DMS 273 (cell line): ENCODE measurements around the gene PRKN.

ENCODE experiments used
- DNase-seq: peaks from one replicate; lab custom pipeline; 2025; ENCODE audit not compliant: unreplicated experiment; lab: John Stamatoyannopoulos, UW

Gene PRKN

GRCh38 chr6:162467679-162468078 is 259.9 kb downstream of the PRKN start:
- no peak for DNase-seq

- no peak for DNase-seq
These were observed 264.0 kb downstream of the PRKN start for GRCh38 chr6:162463576-162463975.

- no peak for DNase-seq
These were observed 267.6 kb downstream of the PRKN start for GRCh38 chr6:162459985-162460384.

- DNase-seq: no peak
These were observed 277.2 kb downstream of the PRKN start for GRCh38 chr6:162450358-162450757.

GRCh38 chr6:162448294-162448693 is 279.3 kb downstream of the PRKN start:
- no peak for DNase-seq

- no peak for DNase-seq
These were observed 284.5 kb downstream of the PRKN start for GRCh38 chr6:162443101-162443500.

- peak; percentile 66 for DNase-seq
These were observed 284.9 kb downstream of the PRKN start for GRCh38 chr6:162442687-162443086.

- no peak for DNase-seq
These were observed 285.6 kb downstream of the PRKN start for GRCh38 chr6:162441991-162442390.

GRCh38 chr6:162438980-162439379 is 288.6 kb downstream of the PRKN start:
- no peak for DNase-seq

GRCh38 chr6:162435071-162435470 is 292.5 kb downstream of the PRKN start:
- DNase-seq: no peak

GRCh38 chr6:162421004-162421403 is 306.6 kb downstream of the PRKN start:
- no peak for DNase-seq

GRCh38 chr6:162416831-162417537 is 310.6 kb downstream of the PRKN start:
- peak; percentile 71 for DNase-seq

GRCh38 chr6:162416307-162416706 is 311.3 kb downstream of the PRKN start:
- no peak for DNase-seq

GRCh38 chr6:162409741-162410691 is 317.6 kb downstream of the PRKN start:
- DNase-seq: no peak

- DNase-seq: no peak
These were observed 318.6 kb downstream of the PRKN start for GRCh38 chr6:162408826-162409535.

GRCh38 chr6:162404951-162405350 is 322.6 kb downstream of the PRKN start:
- no peak for DNase-seq

- no peak for DNase-seq
These were observed 324.5 kb downstream of the PRKN start for GRCh38 chr6:162403031-162403430.

GRCh38 chr6:162395181-162395580 is 332.4 kb downstream of the PRKN start:
- DNase-seq: no peak

- DNase-seq: peak; percentile 10
These were observed 336.4 kb downstream of the PRKN start for GRCh38 chr6:162390961-162391811.

- no peak for DNase-seq
These were observed 338.1 kb downstream of the PRKN start for GRCh38 chr6:162389343-162390085.
